ENCODE results near the gene PRKCA. TPM values are rescaled to one million over a fixed set of nuclear protein-coding genes. Genes with fewer than 3 reads are reported as not detected.

Gene PRKCA
- total RNA-seq, 4 donors from 2014 or later, result 55.8 to 90.7 (median 66.7) TPM

DNA sequence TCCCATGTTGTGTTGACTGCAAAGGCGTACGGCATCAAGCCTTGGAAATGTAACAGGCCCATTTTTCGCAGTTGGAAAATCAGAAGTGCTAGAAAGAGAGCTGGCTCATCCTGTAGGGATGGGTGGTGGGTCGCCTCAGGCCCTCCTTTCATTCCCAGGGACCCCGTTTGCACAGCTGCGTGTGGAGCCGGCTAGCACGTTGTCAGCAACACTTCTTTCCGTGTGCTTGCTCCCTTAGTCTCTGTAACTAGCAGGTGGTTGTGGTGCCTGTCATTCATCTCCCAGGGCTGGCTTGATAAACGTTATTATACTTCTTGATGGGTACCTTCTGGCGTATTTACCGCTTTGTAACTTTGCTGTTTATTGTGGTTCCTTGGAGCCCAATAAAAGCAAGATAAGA is 293.5 kb downstream of the PRKCA start:
- no peak for DNase-seq (ENCODE audit: low spot score in 2 of 2)
- Histone ChIP-seq H3K27ac (no peak overlapping the region), H3K4me3 (no peak overlapping the region), H3K27me3 (no peaks in the 10 kb centered on the region), H3K4me1 (no peaks in the 10 kb centered on the region), H3K36me3 (no peaks in the 10 kb centered on the region), H3K9me3 (no peaks in the 10 kb centered on the region)
- 94 to 96% methylated on average over 12 of the region's 12 CpGs for WGBS, 2 donors
- TF ChIP-seq, protein P1, sequence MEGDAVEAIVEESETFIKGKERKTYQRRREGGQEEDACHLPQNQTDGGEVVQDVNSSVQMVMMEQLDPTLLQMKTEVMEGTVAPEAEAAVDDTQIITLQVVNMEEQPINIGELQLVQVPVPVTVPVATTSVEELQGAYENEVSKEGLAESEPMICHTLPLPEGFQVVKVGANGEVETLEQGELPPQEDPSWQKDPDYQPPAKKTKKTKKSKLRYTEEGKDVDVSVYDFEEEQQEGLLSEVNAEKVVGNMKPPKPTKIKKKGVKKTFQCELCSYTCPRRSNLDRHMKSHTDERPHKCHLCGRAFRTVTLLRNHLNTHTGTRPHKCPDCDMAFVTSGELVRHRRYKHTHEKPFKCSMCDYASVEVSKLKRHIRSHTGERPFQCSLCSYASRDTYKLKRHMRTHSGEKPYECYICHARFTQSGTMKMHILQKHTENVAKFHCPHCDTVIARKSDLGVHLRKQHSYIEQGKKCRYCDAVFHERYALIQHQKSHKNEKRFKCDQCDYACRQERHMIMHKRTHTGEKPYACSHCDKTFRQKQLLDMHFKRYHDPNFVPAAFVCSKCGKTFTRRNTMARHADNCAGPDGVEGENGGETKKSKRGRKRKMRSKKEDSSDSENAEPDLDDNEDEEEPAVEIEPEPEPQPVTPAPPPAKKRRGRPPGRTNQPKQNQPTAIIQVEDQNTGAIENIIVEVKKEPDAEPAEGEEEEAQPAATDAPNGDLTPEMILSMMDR (IDR thresholded peaks at IDR 0.05), result no peak
- TF ChIP-seq EP300 (IDR thresholded peaks at IDR 0.05) (no peak), POLR2A (IDR thresholded peaks at IDR 0.05) (no peak)

GRCh38 chr17:66602659-66603384 is 300.4 kb downstream of the PRKCA start:
- DNase-seq (ENCODE audit: low spot score in 2 of 2), result no peak
- Histone ChIP-seq H3K27ac (no peak overlapping the region), H3K4me1 (peaks cover 0 to 24% (median 3%) of the 10 kb centered on the region in 4 donors), H3K27me3 (no peaks in the 10 kb centered on the region), H3K4me3 (no peak overlapping the region), H3K36me3 (no peaks in the 10 kb centered on the region), H3K9me3 (no peaks in the 10 kb centered on the region)
- WGBS, 2 donors, result 83 to 85% methylated on average over 14 of the region's 14 CpGs
- TF ChIP-seq EP300 (IDR thresholded peaks at IDR 0.05), result no peak
- TF ChIP-seq, protein P1 (IDR thresholded peaks at IDR 0.05), result no peak
- TF ChIP-seq POLR2A (IDR thresholded peaks at IDR 0.05), result no peak

GRCh38 chr17:66604376-66604775 is 302.0 kb downstream of the PRKCA start:
- Histone ChIP-seq H3K4me3 (no peak overlapping the region), H3K36me3 (no peaks in the 10 kb centered on the region), H3K27me3 (no peaks in the 10 kb centered on the region), H3K27ac (no peak overlapping the region), H3K4me1 (peaks cover 0 to 24% (median 3%) of the 10 kb centered on the region in 4 donors), H3K9me3 (no peaks in the 10 kb centered on the region)
- no peak for TF ChIP-seq POLR2A (IDR thresholded peaks at IDR 0.05)
- TF ChIP-seq EP300 (IDR thresholded peaks at IDR 0.05), result no peak
- TF ChIP-seq, protein P1 (IDR thresholded peaks at IDR 0.05), result no peak
- no peak for DNase-seq (ENCODE audit: low spot score in 2 of 2)

GRCh38 chr17:66605541-66605940 is 303.1 kb downstream of the PRKCA start:
- DNase-seq (ENCODE audit: low spot score in 2 of 2), result no peak
- no peak overlapping the region for H3K4me3 ChIP-seq
- WGBS, 2 donors, result 72 to 82% methylated on average over 4 of the region's 4 CpGs

More at GRCh38 chr17:66605541-66605940, 303.1 kb downstream of the PRKCA start:
- TF ChIP-seq, protein P1 (IDR thresholded peaks at IDR 0.05), result no peak
- TF ChIP-seq EP300 (IDR thresholded peaks at IDR 0.05), result no peak
- TF ChIP-seq POLR2A (IDR thresholded peaks at IDR 0.05), result no peak
- H3K9me3 ChIP-seq, result peaks cover 0 to 4% (median 0%) of the 10 kb centered on the region in 4 donors
- H3K36me3 ChIP-seq, result peaks cover 0 to 7% (median 0%) of the 10 kb centered on the region in 3 donors
- H3K4me1 ChIP-seq, result peaks cover 0 to 24% (median 3%) of the 10 kb centered on the region in 4 donors
- no peak overlapping the region for H3K27ac ChIP-seq
- no peaks in the 10 kb centered on the region for H3K27me3 ChIP-seq
